ENCODE results near the gene APH1B. TPM values are rescaled to one million over a fixed set of nuclear protein-coding genes. Genes with fewer than 3 reads are reported as not detected.

Gene APH1B
- polyA plus RNA-seq, 1 experiment: 12.6 TPM

GRCh38 chr15:63274427-63274826, 3.0 kb upstream of the APH1B start:
- no peak for TF ChIP-seq CTCF (IDR thresholded peaks at IDR 0.05; ENCODE audit: insufficient read depth, low read depth, low read length)
- CTCF ChIA-PET: interaction anchor here (0.7 kb wide), 1 partner anchor 143 kb away, joined by 3 read pairs; no protein-coding TSS in a partner anchor
- Histone ChIP-seq H3K36me3 (ENCODE audit: control insufficient read depth, insufficient read depth, low read length) (no peaks in the 10 kb centered on the region; the same call in 1 of the 2 replicates), H3K27me3 (ENCODE audit: control insufficient read depth, insufficient read depth, low read length) (no peaks in the 10 kb centered on the region), H3K4me3 (ENCODE audit: low read depth, low read length) (no peak overlapping the region)
- POLR2A ChIA-PET: no interaction called here
- DNase-seq (ENCODE audit: low read depth): no peak

DNA sequence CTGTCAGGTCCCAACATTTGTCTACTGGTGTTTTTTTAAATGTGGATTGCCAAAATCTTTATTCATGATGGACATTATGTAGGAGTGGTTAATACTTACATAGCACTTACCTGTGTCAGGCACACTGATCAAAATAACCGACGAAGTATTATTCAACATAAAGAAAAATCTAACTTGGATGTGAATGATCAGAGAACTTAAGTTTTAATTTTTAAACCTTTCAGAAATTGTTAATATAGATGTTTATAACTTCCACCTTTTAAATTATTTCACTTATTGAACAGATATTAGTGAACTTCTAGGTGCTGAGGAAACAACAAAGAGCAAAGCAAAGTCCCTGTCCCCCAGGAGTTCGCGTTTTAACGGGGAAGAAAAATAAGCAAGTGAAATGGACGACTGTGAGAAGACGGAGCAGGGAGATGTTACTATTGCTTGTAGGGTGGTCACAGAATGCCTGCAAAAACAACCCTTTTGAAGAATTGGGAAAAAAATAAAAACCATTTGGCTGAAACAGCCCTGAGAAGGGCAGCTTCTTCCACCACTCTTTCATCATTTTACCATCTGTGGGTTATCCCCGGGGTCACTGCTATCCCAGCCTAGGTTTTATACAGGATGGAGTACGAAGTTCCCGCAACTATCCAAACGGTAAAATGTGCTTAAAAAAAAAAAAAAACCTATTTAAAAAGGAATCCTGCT, 915 bp upstream of the APH1B start:
- TF ChIP-seq CTCF (IDR thresholded peaks at IDR 0.05; ENCODE audit: insufficient read depth, low read depth, low read length): no peak
- CTCF ChIA-PET: interaction anchor here (0.6 to 1.5 kb wide), 6 partner anchors 11 to 400 kb away, joined by 3 to 5 read pairs (median 4); no protein-coding TSS in a partner anchor
- Histone ChIP-seq H3K27me3 (ENCODE audit: control insufficient read depth, insufficient read depth, low read length) (no peaks in the 10 kb centered on the region), H3K4me3 (ENCODE audit: low read depth, low read length) (peak overlapping the region; percentile 92), H3K36me3 (ENCODE audit: control insufficient read depth, insufficient read depth, low read length) (no peaks in the 10 kb centered on the region)
- DNase-seq (ENCODE audit: low read depth): no peak
- POLR2A ChIA-PET: interaction anchor here (0.7 kb wide), 2 partner anchors 17 to 100 kb away, joined by 3 to 8 read pairs; no protein-coding TSS in a partner anchor

DNA sequence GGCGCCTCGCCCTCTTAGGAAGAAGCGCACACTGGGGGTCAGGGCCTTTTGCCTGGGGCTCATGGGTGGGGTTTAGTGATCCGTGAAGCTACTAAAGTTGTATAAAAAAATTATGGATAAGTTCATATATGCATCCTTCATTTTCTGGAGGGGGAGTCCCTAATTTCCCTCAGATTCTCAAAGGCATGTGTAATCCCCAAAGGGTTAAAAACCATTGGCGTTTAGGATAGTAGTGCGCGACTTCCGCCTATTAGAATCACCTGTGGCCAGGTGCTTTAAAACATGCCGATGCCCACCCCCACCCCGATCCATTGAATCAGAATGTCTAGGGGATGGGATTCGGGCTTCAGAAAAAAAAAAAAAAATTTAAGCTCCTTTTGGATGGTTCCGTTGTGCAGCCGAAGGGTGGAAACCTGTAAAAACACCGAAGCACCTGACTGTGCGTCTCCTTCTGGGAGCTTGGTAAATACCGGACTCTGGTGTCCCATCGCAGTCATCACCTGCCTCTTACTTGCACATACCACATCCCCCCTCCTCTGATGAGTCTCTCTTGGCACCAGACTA, 570 bp downstream of the APH1B start:
- H3K36me3 ChIP-seq (ENCODE audit: control insufficient read depth, insufficient read depth, low read length): no peaks in the 10 kb centered on the region
- CTCF ChIA-PET: interaction anchor here (0.6 to 1.7 kb wide), 6 partner anchors 10 to 403 kb away, joined by 3 to 7 read pairs (median 3); no protein-coding TSS in a partner anchor
- no peaks in the 10 kb centered on the region for H3K27me3 ChIP-seq (ENCODE audit: control insufficient read depth, insufficient read depth, low read length)
- no peak for DNase-seq (ENCODE audit: low read depth)
- H3K4me3 ChIP-seq (ENCODE audit: low read depth, low read length): peak overlapping the region; percentile 92
- TF ChIP-seq CTCF (IDR thresholded peaks at IDR 0.05; ENCODE audit: insufficient read depth, low read depth, low read length): no peak
- POLR2A ChIA-PET: interaction anchor here (0.6 kb wide), 3 partner anchors 14 to 93 kb away, joined by 4 to 10 read pairs (median 9); no protein-coding TSS in a partner anchor

GRCh38 chr15:63283126-63283525, 5.7 kb downstream of the APH1B start:
- POLR2A ChIA-PET: no interaction called here

More at GRCh38 chr15:63283126-63283525, 5.7 kb downstream of the APH1B start:
- Histone ChIP-seq H3K36me3 (ENCODE audit: control insufficient read depth, insufficient read depth, low read length) (peaks cover 3% of the 10 kb centered on the region), H3K27me3 (ENCODE audit: control insufficient read depth, insufficient read depth, low read length) (no peaks in the 10 kb centered on the region), H3K4me3 (ENCODE audit: low read depth, low read length) (no peak overlapping the region)
- CTCF ChIA-PET: no interaction called here
- TF ChIP-seq CTCF (IDR thresholded peaks at IDR 0.05; ENCODE audit: insufficient read depth, low read depth, low read length): no peak
- DNase-seq (ENCODE audit: low read depth): no peak

All from BJ (cell line).